SU-DHL-6 (cell line): ENCODE measurements around the gene HTR4.

ENCODE experiments used
- CTCF ChIP-seq: fragments of 200-600 bp; sonication (generic); IDR thresholded peaks from one replicate; pipeline ENCODE4 v1.5.1; 2017; ENCODE audit warnings: antibody characterized with exemption, mild to moderate bottlenecking, low read length, moderate library complexity; ENCODE audit not compliant: insufficient read depth, poor library complexity, severe bottlenecking
- EZH2phosphoT487 ChIP-seq: fragments of 200-600 bp; sonication (generic), shearing (Covaris generic); conservative IDR thresholded peaks from 2 replicates; pipeline ENCODE4 v1.6.1; 2018; ENCODE audit warnings: mild to moderate bottlenecking, antibody characterized with exemption, low read length, moderate library complexity, mixed read lengths

GRCh38 chr5:148632255-148633066 is 21.9 kb downstream of the HTR4 start:
- TF ChIP-seq CTCF (no peak), EZH2phosphoT487 (no peak)
